ENCODE measurements around the gene ST3GAL3.
"Not testable (repeated sequence)": the region's sequence is repeated elsewhere in the genome, so short reads cannot be mapped to it uniquely, and the experiment has no call there.

ST3GAL3 gene

DNA sequence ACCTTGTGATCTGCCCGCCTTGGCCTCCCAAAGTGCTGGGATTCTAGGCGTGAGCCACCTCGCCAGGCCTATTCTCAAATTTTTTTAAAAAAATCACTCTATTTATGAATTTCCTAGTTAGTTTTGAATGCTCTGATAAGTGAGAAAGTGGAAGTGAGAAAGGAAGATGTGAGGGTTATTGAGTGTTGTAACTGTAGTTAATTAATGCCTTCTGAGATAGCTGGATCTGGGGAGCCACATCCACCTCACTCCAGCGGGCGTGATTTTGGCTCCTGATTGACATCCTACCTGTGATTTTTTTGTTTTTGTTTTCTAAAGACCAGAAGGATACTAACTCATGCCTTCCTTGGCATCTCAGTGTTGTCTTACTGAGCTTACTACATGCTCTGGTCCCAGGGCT lies 65.6 kb downstream of the ST3GAL3 start:
- in situ Hi-C loops (cut with HindIII; ENCODE audit: low pct_ligation_motif_present, low pct_unique_long_range_greater_than_20kb, low sequenced_read_pairs) = loop anchor here (25.0 kb wide), 1 partner anchor 164 kb away; the partner anchor contains the start of genes ARTN and IPO13
- no peak for DNase-seq

DNA sequence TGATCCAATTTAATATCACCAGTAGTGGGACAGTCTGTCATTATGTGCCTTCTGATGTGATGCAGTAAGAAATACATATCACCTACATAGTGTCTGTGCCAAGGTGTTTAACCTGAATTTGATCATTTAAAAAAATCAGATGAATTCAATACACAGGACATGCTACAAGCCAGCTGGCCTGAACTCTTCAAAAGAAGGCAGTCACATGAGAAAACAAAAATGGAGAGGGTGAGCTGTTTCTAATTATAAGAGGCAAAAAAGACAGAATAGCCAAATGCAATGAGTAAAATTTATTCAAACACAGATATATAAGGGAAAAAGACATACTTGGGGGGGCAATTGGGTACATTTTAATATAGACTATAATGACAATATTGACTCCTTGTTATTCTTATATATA lies 66.5 kb downstream of the ST3GAL3 start:
- in situ Hi-C loops (cut with HindIII; ENCODE audit: low pct_ligation_motif_present, low pct_unique_long_range_greater_than_20kb, low sequenced_read_pairs) = loop anchor here (25.0 kb wide), 1 partner anchor 163 kb away; the partner anchor contains the start of genes ARTN and IPO13
- DNase-seq = no peak

DNA sequence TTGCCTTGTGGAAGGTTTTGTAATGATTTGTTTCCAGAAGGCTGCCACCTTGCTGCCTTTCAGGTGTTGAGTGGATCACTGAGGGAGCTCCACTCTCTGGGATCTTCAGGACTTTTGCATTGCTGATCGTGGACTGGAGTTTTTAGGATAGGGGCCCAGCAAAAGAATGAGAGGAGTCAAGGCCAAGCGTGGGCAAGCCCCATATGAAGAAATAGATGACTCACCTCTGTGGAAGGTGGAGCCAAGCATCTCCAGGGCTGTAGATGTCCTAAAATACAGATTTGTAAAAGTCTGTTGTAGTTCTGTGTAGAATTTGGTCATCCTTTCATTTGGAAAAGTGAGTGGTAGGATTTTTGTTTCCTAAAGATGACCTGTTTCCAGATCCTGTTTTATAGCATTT lies 67.0 kb downstream of the ST3GAL3 start:
- in situ Hi-C loops (cut with HindIII; ENCODE audit: low pct_ligation_motif_present, low pct_unique_long_range_greater_than_20kb, low sequenced_read_pairs) = loop anchor here (25.0 kb wide), 1 partner anchor 163 kb away; the partner anchor contains the start of genes ARTN and IPO13

DNA sequence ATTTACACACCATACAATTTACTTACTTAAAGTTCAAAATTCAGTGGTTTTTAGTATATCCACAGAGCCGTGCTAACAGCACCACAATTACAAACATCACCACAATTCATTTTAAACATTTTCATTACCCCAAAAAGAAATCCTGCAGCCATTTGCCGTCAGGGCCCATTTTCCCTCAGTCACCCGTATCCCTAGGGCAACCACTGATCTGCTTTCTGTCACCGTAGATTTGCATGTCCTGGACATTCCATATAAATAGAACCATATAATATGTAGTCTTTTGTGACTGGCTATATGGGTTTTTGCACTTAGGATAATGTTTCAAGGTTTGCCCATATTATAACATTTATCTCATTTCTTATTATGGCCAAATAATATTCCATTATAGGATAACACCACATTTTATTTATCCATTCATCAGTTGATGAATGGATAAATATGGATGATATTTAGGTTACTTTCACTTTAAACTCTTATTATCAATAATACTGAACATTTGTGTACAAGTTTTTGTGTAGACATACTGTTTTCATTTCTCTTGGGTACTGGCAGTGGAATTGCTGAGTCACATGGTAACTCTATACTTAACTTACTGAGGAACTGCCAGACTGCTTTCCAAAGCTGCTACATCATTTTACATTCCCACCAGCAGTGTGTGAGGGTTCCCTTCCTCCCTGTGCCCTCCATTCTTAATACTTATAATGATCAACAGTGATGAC lies 68.9 kb downstream of the ST3GAL3 start:
- in situ Hi-C loops (cut with HindIII; ENCODE audit: low pct_ligation_motif_present, low pct_unique_long_range_greater_than_20kb, low sequenced_read_pairs) = no loop called here
- DNase-seq = no peak

More for the DNA sequence above, 67.0 kb downstream of the ST3GAL3 start:
- peak; percentile 4 for DNase-seq

DNA sequence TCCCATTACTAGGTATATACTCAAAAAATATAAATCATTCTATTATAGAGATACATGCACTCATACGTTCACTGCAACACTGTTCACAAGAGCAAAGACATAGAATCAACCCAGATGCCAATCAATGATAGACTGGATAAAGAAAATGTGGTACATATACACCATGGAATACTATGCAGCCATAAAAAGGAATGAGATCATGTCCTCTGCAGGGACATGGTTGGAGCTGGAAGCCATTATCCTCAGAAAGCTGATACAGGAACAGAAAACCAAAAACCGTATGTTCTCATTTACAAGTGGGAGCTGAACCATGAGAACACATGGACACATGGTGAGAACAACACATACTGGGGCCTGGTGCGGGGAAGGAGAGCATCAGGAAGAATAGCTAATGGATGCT lies 70.6 kb downstream of the ST3GAL3 start:
- in situ Hi-C loops (cut with HindIII; ENCODE audit: low pct_ligation_motif_present, low pct_unique_long_range_greater_than_20kb, low sequenced_read_pairs); DNase-seq: not testable (repeated sequence)

DNA sequence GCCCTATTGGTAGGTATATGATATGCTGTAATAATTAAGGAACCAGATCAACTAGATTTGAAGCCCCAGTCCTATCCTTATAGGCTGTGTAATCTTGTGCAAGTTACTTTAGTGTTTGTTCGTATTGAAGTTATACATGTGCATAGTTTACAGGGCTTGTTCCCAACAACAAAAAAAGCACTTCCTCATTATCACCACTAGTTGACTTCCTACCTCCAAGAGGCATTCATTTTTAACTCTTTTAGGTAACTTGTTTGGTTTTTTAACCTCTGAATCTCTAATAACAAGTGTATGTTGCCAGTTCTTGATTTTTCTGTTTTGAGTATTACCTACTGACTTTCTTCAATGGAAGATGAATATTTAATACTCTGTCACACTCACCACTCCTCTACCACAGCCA lies 71.9 kb downstream of the ST3GAL3 start:
- in situ Hi-C loops (cut with HindIII; ENCODE audit: low pct_ligation_motif_present, low pct_unique_long_range_greater_than_20kb, low sequenced_read_pairs) = no loop called here

DNA sequence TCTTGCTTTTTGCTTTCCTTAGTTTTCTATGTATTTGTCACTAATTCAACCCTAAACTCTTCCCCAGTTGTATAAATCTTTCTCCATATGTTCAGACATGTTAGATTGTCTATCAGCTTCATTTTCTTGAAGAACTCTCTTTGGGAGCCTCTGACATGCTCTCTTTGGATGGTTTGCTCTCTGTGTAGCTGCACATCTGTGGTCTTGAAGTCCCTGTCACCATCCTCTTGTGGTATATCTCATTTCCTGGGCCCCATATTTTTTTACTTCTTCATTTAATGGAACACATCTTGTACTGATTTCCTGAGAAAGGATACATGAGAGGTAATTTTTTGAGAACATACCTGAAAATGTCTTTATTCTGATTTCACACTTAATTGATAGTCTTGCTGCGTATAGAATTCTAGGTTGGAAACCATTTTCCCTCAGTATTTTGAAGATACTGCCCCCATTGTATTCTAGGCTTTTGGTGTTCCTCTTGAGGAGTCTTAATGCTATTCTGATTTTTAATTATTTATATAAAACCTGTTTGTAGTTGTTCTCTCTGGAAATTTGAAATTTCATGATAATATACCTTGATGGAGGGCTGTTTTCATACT lies 72.6 kb downstream of the ST3GAL3 start:
- no peak for DNase-seq
- in situ Hi-C loops (cut with HindIII; ENCODE audit: low pct_ligation_motif_present, low pct_unique_long_range_greater_than_20kb, low sequenced_read_pairs) = no loop called here

More for the DNA sequence above, 71.9 kb downstream of the ST3GAL3 start:
- DNase-seq = no peak

DNA sequence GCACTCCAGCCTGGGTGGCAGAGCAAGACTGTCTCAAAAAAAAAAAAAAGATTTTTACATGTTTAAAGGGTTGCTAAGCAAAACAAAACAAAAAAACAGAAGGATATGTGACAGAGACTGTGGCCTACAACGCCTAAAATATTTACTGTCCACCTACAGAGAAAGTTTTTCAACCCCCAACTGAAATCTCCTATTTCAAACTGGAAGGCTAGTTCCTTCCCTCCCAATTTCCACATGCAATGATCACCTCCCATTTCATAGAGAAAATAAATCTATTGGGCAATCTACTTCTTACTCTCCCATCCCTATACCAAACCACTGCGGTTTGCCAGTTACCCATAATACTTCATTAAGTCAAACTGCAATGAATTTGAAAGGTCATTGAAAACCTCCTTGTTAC lies 74.2 kb downstream of the ST3GAL3 start:
- in situ Hi-C loops (cut with HindIII; ENCODE audit: low pct_ligation_motif_present, low pct_unique_long_range_greater_than_20kb, low sequenced_read_pairs) = no loop called here
- DNase-seq = no peak

DNA sequence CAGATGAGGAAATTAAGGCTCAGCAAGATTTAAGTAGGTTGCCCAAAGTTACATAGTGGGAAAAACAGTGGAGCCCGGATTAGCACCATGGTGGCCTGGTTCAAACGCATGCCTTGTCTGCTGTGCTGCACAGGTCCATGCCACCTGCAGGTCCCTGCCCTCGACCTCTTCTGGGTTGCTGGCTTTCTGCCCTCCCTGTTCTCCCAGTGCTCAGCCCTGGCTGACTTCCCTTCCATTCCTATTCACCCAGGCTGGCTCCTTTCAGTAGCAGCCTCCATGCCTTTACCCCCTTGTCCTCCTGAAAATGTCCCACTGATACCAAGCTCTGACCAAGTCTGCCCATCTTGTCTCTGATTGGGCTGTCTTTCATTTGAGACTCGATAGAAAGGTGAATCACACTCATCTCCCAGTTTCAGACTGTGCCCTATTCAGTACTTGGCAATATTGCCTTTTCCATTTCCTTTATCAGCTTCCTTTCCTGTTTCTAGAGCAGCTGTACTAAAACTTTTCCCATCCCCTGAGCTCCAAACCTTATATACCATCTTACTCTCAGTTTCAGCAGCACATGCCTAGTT lies 75.8 kb downstream of the ST3GAL3 start:
- in situ Hi-C loops (cut with HindIII; ENCODE audit: low pct_ligation_motif_present, low pct_unique_long_range_greater_than_20kb, low sequenced_read_pairs) = no loop called here
- DNase-seq = no peak

DNA sequence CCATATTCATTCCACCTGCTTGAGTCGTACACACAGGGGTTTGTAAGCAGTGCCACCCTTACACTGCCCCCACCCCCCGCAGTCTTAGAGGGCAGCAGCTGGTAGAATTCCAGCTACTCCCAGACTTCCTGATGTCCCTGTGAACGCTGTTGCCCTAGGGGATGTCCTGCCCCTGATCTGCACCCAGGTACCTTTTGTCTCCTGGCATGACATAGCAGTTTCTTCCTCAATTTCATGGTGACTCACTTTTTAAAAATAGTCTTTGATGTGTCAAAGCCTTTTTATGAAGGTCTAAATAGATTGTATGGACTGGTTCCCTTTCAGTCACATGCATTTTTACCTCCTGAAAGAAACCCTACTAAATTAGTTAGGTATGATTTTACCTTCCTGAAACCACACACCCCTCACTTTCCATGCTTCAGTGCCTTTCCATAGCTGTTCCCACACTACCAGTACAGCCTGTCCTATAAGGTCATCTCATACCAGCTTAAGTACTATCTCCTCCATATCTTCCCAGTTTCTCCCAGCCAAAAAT lies 76.4 kb downstream of the ST3GAL3 start:
- DNase-seq = no peak
- in situ Hi-C loops (cut with HindIII; ENCODE audit: low pct_ligation_motif_present, low pct_unique_long_range_greater_than_20kb, low sequenced_read_pairs) = no loop called here

DNA sequence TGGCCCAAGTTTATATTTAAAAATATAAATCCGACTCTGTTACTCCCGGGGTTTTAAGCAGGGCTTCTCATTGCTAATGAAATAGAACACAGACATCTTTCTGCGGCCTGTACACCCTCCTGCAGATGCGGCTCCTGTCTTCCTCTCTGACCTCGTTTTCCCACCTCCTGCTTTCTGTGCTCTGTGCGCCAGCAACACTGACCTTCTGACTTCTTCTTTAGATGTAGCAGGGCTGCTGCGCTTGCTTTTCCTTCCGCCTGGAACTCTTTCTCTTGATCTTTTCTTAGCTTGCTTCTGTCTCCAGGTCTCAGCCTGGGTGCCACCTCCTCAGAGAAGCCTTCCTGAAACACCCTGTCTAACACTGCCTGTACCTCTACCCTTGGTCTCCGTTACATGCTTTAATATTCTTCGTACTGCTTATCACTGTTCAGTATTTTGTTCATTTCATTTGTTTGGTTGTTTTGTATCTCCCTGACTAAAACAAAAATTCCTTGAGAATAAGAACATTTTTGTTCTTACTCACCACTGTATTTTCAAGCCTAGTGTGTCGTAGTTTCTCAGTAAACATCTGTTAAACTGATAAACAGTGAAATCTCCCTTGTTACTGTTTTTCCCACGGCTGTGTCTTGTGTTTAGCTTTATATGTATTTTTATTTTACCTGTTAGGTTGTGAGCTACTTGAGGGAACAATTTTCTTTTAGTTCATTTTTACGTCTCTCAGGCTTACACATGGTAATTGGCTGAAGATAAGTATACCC lies 79.0 kb downstream of the ST3GAL3 start:
- no peak for DNase-seq
- in situ Hi-C loops (cut with HindIII; ENCODE audit: low pct_ligation_motif_present, low pct_unique_long_range_greater_than_20kb, low sequenced_read_pairs) = no loop called here

DNA sequence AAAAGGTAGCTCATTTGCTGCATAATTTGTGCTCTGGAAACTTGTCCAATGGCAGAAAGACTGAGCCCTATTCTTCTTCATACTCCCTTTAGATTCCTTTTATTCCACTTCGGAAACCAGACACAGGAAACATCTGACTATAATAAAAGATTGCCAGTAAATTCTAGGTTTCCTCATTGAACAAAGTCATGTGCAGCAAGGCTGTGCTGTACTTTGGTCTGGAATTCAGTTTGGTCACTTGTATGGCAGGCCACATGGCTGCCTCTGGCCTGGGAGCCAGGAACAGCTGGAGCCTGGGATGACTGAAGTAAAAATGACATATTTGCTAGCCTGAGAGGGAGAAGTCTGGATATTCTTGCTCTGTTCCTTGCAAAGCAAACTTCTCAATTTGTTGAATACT lies 79.6 kb downstream of the ST3GAL3 start:
- in situ Hi-C loops (cut with HindIII; ENCODE audit: low pct_ligation_motif_present, low pct_unique_long_range_greater_than_20kb, low sequenced_read_pairs) = no loop called here
- no peak for DNase-seq

DNA sequence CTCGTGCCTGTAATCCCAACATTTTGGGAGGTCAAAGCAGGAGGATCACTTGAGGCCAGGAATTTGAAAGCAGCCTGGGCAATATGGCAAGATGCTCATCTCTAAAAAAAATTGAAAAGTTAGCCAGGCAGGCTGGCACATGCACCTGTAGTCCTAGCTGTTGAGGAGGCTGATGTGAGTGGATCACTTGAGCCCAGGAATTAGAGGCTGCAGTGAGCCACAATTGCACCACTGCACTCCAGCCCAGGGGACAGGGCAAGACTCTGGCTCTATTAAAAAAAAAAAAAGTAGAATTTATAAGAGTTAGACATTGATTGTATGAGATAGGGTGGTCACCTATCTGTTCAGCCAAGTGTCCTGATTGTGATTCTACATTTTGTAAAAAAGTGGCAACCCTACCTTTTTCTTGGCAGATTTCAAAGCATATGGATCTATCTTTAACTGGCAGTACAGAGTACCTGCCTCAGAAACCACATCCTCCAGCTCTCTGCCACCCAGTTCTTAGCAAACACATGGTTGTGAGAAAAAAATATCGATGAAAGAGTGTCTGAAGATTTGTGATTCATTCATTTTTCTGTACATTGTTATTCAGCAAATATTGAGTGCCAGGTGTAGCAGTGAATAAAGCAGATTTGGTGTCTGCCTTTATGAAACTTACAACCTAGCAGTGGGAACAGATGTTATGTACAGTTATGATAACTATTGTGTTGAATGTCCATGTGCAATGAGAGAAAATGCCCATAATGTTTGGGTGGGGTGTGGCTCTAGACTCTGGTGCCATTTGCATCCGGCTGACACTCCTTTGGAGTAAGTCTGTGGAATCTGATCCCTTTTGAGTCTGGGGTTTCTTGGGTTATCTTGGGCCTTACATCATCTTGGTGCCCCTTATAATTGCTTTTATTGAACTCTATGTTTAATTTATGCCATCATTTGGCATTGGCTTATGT lies 82.5 kb downstream of the ST3GAL3 start:
- in situ Hi-C loops (cut with HindIII; ENCODE audit: low pct_ligation_motif_present, low pct_unique_long_range_greater_than_20kb, low sequenced_read_pairs) = no loop called here
- DNase-seq = no peak

DNA sequence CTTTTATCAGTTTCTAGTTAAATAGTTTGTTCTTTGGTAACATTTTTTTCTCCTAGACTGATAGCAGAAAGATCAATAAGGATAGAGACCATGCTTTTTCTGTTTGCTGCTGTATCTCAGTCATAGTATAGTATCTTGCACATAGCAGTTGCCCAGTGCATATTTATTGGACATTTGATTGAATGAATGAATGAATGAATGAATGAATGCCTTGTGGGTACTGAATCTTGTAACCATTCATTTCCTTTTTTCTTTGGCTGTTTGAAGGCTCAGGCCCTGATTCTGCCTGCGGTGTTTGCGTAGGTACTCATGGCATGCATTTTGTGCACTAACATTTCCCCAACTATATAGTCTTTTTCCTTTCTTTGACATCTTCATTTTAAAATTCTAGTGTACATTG lies 83.9 kb downstream of the ST3GAL3 start:
- DNase-seq = no peak
- in situ Hi-C loops (cut with HindIII; ENCODE audit: low pct_ligation_motif_present, low pct_unique_long_range_greater_than_20kb, low sequenced_read_pairs) = no loop called here

DNA sequence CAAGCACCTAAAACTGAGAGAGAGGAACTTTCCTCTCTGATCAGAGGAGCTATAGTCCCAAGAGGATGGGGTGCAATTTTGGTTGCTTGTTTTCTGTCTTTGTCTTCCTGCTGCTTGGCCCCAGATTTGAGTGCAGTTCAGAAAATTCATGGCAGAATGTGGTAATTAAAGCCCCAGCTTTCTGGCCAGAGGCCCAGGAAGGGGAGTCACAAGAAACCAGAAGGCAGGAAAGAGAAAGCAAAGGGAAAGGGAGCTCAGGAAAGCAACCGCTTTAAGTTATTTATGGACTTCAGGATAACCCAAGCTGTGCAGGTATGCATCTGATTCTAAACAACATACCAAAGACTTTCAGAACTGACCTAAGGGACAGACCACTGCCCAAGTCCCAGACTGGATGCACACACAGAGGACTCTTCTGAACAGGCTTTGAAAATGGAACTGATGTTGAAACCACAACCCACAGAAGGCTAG lies 88.8 kb downstream of the ST3GAL3 start:
- in situ Hi-C loops (cut with HindIII; ENCODE audit: low pct_ligation_motif_present, low pct_unique_long_range_greater_than_20kb, low sequenced_read_pairs) = no loop called here
- no peak for DNase-seq

DNA sequence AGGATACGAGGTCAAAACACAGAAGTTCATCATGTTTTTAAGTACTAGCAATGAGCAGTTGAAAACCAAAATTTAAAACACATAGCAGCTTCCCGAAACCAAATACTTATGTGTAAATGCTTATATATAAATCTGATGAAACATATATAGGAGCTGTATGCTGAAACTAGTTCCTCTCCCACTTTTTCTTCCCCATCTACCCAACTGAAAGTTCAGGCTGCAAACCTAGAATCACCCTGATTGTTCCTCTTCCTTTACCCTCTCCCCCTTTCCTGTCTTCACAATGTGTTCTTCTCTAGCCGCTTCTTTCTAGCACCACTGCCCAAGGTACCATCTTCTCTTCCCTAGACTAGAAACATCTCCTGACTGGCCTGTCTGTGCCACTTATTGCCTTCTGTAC lies 90.6 kb downstream of the ST3GAL3 start:
- in situ Hi-C loops (cut with HindIII; ENCODE audit: low pct_ligation_motif_present, low pct_unique_long_range_greater_than_20kb, low sequenced_read_pairs) = no loop called here
- no peak for DNase-seq

DNA sequence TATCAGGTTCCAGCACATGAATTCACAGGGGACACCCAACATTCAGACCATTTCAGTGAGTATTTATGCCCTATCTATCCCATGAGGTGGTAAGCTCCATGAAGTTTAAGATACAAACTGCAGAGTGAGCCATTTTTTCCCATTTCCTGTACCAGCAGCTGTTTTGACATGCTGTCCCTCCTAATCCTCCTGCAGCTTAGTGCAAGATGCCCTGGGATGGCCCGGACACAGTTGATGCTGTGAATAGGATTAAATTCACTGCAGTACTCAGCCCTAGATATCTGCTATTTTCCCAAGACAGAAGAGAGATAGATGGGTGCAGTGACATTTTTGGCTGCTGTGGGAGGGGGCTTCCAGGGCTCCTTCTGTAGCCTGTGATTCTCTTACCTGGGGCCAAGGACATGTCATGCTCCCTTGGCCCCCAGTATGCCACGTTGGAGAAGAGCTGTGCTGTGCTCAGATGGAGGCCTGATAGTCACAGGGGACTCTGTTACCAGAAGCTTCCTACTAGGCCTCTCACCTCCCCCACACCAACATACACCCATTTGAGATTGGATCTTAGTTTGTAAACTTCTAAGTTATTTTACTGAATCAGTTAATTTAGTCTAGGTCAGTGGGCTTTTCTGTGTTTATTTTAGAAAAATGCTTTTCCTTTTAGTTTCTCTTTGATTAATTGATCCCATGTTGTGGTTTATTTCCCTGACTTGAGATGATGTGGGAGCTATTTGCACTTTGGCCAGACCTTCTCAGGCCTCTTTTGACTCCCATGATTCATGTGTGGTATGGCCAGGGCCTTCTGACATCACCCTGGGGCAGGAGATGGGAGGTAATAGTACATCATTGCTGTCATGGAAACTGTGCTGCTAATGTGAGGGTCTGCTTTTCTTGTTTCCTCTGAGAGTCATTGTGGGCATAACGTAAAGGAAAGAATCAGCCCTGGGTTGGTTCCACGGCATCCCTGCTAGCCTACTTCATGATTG lies 92.6 kb downstream of the ST3GAL3 start:
- no peak for DNase-seq
- in situ Hi-C loops (cut with HindIII; ENCODE audit: low pct_ligation_motif_present, low pct_unique_long_range_greater_than_20kb, low sequenced_read_pairs) = no loop called here
